HG03066 (cell line): Measurements from ENCODE around the gene TMIGD2.

Experiments
- ATAC-seq: cut with Tn5 transposase; IDR thresholded peaks from one replicate; pipeline ENCODE4 v1.9.1; 2021; ENCODE audit warnings: low read depth; ENCODE audit not compliant: unreplicated experiment

TMIGD2 gene

DNA sequence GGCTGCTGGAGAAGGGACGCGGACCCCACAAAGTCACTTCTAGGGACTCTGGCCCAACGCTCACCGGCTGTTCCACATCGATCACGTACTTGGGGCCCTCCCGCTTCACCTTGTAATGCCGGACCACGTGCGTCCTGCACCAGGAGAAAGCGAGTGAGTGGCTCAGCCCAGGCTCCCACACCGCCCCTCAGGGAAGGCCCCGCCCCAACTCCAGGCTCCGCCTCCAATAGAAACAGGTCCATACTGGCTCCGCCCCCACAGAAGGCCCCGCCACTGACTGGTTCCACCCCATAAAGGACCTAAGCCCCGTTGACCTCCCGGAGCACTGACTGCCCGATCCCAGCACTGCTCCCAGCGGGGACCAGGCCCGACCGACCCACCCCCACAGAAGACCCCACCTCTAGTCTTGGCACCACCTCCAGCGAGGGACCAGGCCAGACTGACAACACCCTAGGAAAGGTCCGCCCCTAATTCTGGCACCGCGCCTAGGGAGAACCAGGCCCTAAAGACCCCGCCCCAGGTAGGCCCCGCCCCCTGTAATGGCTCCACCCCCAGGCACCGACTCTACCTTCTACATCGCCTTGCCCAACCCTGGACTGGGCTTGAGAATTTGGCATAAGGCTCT, 25.2 kb upstream of the TMIGD2 start:
- no peak for ATAC-seq

DNA sequence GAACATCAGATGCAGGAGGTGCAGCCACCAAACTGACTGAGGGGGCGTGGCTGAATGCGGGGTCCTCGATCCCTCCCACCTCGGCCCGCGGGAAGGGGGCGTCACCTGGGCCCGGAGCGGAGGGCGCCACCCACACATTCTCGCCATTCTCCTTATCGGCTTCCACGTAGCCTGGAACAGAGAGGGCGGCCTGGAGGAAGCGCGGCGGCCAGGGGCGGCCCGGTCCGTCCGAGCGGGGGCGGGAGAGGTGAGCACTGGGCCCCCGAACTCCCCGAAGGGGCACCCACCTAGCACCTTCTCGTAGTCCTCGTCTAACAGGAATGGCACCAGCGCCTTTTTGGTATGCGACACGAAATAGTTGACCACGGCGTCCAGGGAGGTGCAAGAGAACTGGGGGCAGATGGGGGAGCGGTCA, 24.7 kb upstream of the TMIGD2 start:
- no peak for ATAC-seq

DNA sequence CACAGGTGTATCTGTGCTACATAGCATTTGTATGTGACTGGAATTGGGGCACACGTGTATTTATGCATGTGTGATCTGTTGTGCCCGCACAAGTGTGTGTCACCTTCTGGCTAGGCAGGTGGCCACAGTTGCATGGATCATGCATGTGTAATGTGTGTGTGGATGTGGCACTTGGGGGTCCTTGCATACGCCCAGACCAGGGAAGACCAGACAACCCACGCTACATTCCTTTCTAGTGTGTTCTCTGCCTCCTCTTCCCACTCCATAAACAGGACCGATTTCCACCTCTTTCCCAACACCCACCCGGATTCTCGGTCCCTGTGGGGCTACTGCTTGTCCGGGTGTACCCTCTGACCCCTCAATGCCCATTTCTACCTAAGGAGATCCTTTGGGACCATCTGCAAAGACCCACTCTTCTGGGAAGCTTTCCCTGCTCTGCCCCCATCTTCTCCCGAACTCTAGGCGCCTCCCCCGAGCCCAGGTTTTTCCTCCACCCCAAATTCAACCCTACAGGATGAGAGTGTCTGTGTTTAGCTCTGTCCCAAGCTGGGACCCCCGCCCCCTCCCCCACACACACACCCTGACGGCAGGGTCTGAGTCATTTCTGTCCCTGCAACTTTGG, 24.1 kb upstream of the TMIGD2 start:
- ATAC-seq = no peak

DNA sequence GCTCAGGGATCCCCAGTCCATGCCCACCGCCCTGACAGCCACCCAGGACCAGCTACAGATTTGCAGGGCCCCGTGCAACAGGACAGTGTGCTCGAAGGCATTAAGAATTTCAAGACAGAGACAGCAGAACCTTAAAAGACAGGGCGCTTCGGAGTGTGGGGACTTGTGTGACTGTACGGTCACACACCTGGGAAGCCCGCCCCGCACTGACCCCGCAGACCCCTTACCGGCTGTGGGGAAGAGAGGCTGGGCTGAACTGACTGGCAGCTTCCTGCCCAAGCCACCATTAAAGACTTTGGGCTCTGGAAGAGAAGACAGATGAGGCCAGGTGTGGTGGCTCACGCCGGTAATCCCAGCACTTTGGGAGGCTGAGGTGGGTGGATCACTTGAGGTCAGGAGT, 22.0 kb upstream of the TMIGD2 start:
- no peak for ATAC-seq

DNA sequence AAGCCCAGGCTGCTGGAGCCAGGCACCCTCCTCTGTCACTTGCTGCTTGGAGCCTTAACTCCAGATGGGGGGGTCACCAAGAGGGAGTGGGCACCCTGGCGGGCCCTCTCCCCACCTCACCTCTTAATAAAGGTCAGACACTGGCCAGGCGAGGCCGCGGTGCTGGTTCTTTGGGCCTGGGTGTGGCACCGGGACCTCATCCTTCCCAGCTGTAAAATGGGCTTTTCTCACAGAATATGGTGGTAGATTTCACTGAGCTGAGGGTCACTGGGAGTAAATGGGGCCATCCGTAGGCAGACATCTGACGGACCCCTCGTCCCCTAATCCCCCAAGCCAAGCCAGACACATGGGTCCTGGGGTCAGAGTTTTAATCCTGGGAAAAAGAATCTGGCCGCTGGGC, 21.5 kb upstream of the TMIGD2 start:
- no peak for ATAC-seq

DNA sequence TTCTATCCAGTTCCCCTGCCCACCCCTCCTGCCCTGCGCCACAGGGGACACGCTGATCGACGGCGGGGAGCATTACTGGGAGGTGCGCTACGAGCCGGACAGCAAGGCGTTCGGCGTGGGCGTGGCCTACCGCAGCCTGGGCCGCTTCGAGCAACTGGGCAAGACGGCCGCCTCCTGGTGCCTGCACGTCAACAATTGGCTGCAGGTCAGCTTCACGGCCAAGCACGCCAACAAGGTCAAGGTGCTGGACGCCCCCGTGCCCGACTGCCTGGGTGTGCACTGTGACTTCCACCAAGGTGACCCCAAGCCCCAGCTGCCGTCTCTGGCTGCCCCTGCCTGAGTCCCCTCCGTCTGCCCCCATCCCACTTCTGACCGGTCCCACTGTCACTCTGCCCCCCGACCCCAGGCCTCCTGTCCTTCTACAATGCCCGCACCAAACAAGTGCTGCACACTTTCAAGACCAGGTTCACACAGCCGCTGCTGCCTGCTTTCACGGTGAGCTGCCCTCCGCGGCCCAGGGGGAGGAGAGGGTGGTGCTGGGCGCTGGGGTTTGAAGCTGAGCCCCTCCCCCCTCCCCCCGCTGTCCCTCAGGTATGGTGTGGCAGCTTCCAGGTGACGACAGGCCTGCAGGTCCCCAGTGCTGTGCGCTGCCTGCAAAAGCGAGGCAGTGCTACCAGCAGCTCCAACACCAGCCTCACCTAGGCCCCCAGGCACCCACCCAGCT, 20.9 kb upstream of the TMIGD2 start:
- ATAC-seq = no peak

DNA sequence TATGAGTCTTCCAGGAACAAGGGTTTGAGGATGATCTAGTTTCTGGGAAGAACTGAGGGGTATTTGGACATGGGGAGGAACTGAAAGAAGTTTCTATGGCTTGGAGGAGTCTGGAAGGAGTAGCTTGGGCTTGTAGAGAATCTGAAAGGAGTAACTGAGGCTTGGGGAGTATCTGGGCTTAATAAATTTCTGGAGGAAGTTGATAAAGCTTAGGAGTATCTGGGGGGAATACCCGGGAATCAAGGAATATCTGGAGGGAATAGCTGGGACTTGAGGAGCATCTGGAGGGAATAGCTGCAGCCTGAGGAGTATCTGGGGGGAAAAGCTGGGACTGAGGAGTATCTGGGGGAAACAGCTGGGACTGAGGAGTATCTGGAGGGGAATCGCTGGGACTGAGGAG, 18.2 kb upstream of the TMIGD2 start:
- no peak for ATAC-seq

DNA sequence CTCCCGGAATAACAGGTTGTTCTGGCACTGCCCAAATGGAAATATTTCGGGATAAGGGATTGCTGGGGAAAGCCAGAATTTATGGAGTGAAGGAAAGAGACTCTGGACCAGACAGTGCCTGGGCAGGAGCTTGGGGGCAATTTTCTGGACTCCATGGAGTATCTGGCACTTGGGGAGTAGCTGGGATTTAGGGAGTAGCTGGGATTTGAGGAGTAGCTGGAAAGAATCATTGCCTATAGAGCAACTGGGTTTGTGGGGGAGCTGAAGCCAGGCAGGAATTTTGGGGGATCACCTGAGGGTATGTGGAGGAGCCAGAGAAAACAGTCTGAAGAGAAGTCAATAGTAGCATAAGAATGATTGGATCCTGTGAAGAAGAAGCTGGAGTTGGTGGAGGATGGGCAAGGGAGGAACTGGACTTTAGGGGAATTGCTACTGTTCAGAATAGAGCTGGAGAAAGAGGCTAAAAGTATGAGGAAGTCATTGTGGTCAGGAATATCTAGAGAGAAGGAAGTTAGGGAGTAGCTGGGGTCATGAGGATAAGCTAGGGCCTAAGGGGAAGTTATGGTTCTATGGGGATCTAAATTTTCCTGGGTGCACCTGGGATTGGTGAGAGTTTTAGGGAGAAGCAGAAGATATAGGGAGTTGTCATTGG, 17.0 kb upstream of the TMIGD2 start:
- no peak for ATAC-seq

DNA sequence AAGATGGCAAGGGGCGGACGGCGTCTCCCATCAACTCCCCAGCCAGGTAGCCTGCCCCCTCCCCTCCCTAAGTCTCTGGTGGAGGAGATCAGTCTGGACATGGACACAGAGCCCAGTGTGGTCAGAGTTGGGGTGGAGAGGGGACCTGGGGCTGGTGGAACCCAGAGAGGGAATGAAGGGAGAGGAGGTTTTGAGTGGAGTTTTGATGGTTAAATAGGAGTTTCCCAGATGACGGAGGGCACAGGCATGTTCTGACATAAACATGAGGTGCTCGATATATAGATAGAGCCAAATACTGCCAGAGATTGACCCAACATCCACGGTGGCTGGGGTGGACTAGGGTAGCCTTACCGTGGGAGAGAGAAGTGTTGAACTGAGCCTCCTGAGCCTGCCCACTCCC, 16.3 kb upstream of the TMIGD2 start:
- no peak for ATAC-seq

DNA sequence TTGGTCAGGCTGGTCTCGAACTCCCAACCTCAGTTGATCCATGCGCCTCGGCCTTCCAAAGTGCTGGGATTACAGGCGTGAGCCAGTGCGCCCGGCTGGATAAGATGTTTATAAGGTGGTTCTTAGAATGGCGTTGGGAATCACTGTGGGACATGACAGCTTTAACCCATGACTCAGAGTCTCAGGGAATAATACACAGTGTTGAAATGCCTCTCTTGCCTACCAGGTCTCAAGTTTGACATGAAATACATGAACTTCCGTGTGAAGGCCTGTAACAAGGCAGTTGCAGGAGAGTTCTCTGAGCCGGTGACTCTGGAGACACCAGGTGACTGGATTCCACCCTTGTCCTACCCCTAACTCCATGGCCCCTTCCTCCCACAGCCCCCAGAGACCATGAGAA, 14.8 kb upstream of the TMIGD2 start:
- ATAC-seq = no peak

DNA sequence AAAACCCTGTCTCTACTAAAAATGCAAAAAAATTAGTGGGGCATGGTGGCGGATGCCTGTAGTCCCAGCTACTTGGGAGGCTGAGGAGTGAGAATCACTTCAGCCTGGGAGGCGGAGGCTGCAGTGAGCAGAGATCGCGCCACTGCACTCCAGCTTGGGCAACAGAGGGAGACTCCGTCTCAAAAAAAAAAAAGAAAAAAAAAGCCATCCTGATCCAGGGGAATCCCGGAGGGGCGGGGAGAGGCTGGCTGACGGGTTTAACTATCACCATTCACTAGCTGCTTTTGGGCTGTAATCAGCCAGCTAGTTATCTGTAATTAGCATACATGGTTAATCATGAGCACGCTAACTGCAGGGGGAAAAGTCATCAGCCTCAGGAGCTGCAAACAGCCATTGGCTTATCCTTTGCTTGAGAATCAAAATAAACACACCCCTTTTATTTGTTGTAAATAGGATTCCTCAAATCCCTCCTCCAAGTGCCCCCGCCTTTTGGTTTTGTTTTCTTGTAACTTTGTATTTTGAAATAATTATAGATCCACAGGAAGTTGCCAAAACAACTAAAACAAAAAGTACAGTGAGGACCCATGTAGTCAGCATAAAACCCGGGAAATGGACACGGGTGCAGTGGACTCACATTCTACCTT, 11.8 kb upstream of the TMIGD2 start:
- no peak for ATAC-seq

DNA sequence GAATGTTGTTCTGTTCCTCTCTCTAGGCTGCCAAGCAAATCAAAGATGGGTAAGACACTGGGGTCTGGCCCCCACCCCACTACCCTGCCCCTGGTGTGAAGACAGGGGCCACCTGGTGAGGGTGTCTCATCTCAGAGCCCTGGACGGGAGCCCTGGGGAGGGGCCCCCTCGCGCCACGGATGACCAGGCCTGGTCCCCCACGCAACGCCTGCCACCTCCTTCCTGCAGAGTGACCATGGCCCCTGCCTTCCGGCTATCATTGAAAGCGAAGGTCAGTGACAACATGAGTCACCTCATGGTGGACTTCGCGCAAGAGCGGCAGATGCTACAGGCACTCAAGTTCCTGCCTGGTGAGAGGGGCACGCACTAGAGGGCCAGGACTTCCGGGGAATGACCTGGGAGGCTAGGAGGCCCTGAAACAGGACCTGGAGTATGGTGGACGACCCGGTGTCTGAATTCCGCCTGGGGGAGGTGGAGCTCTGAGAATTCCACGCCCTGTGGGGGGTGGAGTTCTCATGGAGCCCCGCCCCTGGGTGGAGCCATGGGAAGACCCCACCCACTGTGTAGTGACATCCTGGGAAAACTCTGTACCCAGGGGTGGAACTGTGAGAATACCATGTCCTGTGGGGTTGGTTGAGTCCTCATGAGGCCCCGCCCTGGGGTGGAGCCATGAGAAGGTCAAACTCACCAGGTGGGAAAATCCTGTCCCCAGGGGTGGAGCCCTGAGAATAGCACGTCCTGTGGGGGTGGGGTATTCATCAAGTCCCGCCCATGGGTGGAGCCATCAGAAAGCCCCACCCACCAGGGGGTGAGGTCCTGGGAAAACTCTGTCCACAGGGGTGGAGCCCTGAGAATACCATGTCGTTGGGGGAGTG, 8.3 kb upstream of the TMIGD2 start:
- ATAC-seq = no peak

DNA sequence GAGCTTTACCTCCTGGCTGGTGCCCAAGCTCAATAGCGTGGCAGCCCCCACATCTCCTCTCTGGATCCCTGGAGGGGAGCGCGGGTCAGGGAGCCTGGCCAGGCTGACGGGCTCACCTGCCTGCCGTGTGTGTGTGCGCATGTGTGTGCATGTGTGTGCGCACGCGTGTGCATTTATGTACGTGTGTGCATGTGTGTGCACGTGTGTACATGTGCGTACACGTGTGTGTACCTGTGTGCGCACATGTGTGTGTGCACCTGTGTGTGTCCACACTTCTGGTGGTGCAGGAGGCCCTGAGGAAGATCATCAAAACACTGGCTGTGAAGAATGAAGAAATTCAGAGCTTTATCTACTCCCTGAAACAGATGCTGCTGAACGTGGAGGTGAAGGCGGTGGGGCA, 3.5 kb upstream of the TMIGD2 start:
- ATAC-seq = no peak

DNA sequence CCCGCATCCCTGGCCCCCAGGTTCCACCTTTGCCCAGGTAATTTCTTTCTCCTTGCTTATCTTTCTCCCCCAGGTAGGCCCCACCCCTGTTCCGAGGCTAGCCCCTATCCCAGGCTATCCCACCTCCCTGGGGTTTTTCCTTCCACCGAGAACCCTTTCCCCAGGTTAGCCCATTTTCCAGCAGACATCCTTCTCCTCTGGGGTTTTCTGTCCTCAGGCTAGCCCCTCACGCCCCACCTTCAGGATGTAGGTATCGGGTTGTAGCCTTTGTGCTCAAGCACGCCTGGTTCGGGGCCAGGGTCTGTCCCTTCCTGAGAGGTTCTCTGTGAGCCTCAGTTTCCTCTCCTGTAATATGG, 3.0 kb upstream of the TMIGD2 start:
- ATAC-seq = no peak

DNA sequence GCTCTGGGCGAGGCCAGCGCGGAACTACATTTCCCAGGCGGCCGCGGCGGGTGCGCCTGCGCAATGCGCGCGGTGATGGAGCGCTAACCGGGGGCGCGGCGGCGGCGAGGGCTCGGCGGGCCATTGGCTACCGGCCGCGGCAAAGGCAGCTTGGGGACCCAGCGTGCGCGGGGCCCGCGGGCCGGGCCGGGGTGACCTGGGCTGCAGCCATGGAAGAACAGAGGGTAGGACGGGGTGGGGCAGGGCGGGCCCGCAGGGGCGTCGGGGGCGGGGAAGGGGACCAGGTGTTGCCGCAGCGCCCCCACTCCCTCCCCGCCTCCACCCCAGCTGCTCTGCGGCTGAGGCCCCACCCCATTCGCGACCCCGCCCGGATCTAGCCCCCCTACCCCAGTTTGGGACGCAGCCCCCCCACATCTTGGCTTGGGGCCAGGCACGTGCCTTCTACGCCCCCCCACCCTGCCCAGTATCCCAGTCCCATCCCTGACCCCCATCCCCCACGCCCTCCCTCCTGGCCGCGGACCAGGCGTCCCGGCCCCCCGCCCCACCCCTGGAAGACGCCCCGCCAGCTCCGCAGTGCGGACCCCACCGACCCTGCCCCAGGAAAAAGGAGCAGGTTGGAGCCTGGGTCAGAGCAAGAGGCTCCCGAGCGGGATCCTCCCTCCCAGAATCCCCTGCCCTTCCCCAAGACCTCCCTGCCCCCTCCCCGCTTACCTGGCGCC, 2.5 kb upstream of the TMIGD2 start, which contains the start of gene FSD1:
TSS of gene FSD1 (plus strand) at position 61 of the 719 bp plus-strand sequence. CDS start at position 210, 149 bp downstream.
- ATAC-seq = no peak

DNA sequence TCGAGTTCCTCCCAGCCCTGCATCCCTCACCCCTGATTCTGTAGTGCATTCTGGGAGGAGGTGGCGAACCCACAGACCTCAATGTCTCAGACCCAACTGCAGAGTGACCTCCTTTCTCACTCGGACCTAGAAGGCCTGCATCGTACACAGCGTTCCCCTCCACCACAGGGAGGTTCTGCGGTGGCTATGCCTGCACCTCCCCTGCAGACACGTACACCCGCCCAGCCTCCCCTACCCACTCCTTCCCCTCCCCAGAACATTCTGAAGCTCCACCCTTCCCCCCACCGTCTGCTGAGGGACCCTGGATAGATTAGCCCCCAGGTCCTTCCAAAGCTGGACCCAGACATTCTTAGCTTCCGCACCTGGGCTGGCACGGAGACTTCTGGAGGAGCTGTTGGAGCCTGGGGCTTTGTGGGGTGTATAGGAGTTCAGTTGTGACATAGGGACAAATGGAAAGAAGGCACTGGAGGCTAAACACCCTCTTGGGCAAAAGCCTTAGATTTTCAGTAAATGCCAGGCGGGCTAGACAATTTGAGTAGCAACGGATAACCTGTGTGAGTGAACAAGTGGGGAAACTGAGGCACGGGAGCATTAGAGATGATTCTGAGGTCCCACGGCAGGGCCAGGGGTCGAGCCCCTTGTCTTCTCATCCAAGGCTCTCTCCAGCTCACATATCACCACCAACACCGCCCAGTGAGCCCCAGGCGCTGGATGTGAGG, 1.8 kb upstream of the TMIGD2 start:
- no peak for ATAC-seq

DNA sequence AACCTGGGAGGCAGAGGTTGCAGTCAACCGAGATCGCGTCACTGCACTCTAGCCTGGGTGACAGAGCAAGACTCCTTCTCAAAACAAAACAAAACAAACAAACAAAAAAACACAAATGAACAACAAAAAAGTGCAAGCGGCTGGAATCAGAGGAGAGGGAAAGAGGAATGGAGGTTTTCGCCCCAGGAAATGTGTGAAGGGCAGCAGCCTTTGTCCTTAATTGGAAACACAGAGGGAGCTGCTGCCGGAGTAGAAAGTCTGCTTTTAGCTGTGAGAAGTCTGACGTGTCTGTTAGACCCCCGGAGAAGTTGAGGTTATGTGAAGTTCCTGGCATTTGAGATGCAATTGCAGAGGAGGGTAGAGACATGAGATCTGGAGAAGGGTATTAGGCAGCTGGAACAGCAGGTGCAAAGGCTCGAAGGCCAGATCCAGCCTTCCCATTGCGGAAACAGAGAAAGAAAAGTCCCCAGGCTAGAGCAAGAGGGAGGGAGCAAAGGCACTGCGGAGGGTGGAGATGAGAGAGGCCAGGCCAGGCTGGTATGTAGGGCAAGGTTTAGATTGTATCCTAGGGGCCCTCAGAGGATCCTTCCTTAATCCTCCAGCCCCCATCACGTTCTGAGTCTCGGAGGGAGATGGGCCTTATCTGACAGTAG, 473 bp downstream of the TMIGD2 start:
- ATAC-seq = no peak

DNA sequence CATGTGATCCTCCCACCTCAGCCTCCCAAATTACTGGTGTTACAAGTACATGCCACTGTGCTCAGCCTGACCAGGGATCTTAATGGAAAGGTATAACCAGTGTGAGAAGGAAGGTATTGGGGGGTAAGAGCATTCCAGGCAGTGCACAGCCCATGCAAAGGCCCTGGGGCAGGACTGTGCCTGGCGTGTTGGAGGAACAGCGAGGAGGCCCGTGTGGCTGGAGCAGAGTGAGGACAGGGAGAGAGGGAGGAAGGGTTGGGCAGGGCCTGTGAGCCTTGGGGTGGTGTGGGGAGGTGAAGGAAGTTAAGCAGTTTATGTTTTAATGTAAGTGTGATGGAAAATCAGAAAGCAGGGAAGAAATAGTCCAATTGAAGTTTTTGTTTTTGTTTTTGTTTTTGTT, 1.6 kb downstream of the TMIGD2 start:
- no peak for ATAC-seq
